MM.1S (cell line): ENCODE measurements around the gene IZUMO1.
"Not testable (repeated sequence)": the region's sequence is repeated elsewhere in the genome, so short reads cannot be mapped to it uniquely, and the experiment has no call there.

Source experiments
- DNase-seq: peaks from one replicate; pipeline ENCODE4 v3.0.0-alpha.2; 2015
- H2AFZ ChIP-seq: fragments of 300-600 bp; sonication (generic); 2 replicates; pipeline ENCODE4 v1.6.0; 2016; ENCODE audit warnings: antibody characterized with exemption, low read length
- H3F3A ChIP-seq: fragments of 300-600 bp; sonication (generic); 2 replicates; pipeline ENCODE4 v1.6.1; 2016; ENCODE audit warnings: mild to moderate bottlenecking, antibody characterized with exemption, low read length, moderate library complexity, mixed read lengths; ENCODE audit not compliant: insufficient read depth
- H3K27ac ChIP-seq: fragments of 300-600 bp; sonication (generic); 2 replicates; pipeline ENCODE4 v1.5.1; 2016; ENCODE audit warnings: mild to moderate bottlenecking, low read length
- H3K27me3 ChIP-seq: fragments of 300-600 bp; sonication (generic); replicated peaks from 2 replicates; pipeline ENCODE4 v1.6.0; 2016; ENCODE audit warnings: low read length; ENCODE audit not compliant: insufficient read depth
- H3K36me3 ChIP-seq: fragments of 300-600 bp; sonication (generic); replicated peaks from 2 replicates; pipeline ENCODE4 v1.6.1; 2016; ENCODE audit warnings: mild to moderate bottlenecking, low read length, mixed read lengths; ENCODE audit not compliant: insufficient read depth
- H3K4me1 ChIP-seq: fragments of 300-600 bp; sonication (generic); 2 replicates; pipeline ENCODE4 v1.6.1; 2016; ENCODE audit warnings: low read length, mixed read lengths
- H3K4me2 ChIP-seq: fragments of 300-600 bp; sonication (generic); 2 replicates; pipeline ENCODE4 v1.6.0; 2016; ENCODE audit warnings: low read depth, low read length
- H3K4me3 ChIP-seq: fragments of 300-600 bp; sonication (generic); 2 replicates; pipeline ENCODE4 v1.5.1; 2016; ENCODE audit warnings: low read length, mixed read lengths
- H3K79me2 ChIP-seq: fragments of 300-600 bp; sonication (generic); 2 replicates; pipeline ENCODE4 v1.6.1; 2016; ENCODE audit warnings: mixed run types, low read length, mixed read lengths
- H3K9ac ChIP-seq: fragments of 300-600 bp; sonication (generic); 2 replicates; pipeline ENCODE4 v1.6.1; 2016; ENCODE audit warnings: low read length, mixed read lengths
- H3K9me2 ChIP-seq: fragments of 300-600 bp; sonication (generic); replicated peaks from 2 replicates; pipeline ENCODE4 v1.6.1; 2016; ENCODE audit warnings: mild to moderate bottlenecking, low read length, mixed read lengths; ENCODE audit not compliant: insufficient read depth
- H3K9me3 ChIP-seq: fragments of 300-600 bp; sonication (generic); replicated peaks from 2 replicates; pipeline ENCODE4 v1.6.1; 2016; ENCODE audit warnings: mild to moderate bottlenecking, low read length, mixed read lengths; ENCODE audit not compliant: insufficient read depth
- H4K20me1 ChIP-seq: fragments of 300-600 bp; sonication (generic); 2 replicates; pipeline ENCODE4 v1.6.1; 2016; ENCODE audit warnings: mild to moderate bottlenecking, low read length, moderate library complexity, mixed read lengths; ENCODE audit not compliant: insufficient read depth
- CTCF ChIP-seq: fragments of 300-600 bp; sonication (generic); IDR thresholded peaks from 2 replicates; pipeline ENCODE4 v1.5.1; 2016; ENCODE audit warnings: antibody characterized with exemption, low read length, mixed read lengths
- EZH2 ChIP-seq: fragments of 300-600 bp; sonication (generic); optimal IDR thresholded peaks from 2 replicates; pipeline ENCODE3; 2017; ENCODE audit warnings: low read depth, mild to moderate bottlenecking, antibody characterized with exemption, low read length, mixed read lengths
- EZH2phosphoT487 ChIP-seq: fragments of 300-600 bp; sonication (generic); IDR thresholded peaks from 2 replicates; pipeline ENCODE4 v1.6.1; 2018; ENCODE audit warnings: antibody characterized with exemption, low read length

Gene IZUMO1

GRCh38 chr19:48696353-48697010 is 50.2 kb downstream of the IZUMO1 start:
- Histone ChIP-seq H3K36me3 (no peaks in the 10 kb centered on the region), H3K9me3 (no peaks in the 10 kb centered on the region), H3K79me2 (no peaks in the 10 kb centered on the region), H2AFZ (peak overlapping the region; percentile 37; the same call in 1 of the 2 replicates), H3K4me1 (no peaks in the 10 kb centered on the region), H3F3A (no peaks in the 10 kb centered on the region), H3K27me3 (peaks cover 94% of the 10 kb centered on the region), H3K27ac (no peak overlapping the region), H4K20me1 (no peaks in the 10 kb centered on the region), H3K4me3 (no peak overlapping the region), H3K4me2 (no peak overlapping the region; the same call in 1 of the 2 replicates), H3K9me2 (no peaks in the 10 kb centered on the region), H3K9ac (no peak overlapping the region)
- TF ChIP-seq EZH2, result no peak
- no peak for TF ChIP-seq EZH2phosphoT487
- TF ChIP-seq CTCF, result no peak
- no peak for DNase-seq

- no peak within 1 kb of the TSS for H3K9ac ChIP-seq
- no peaks in the 10 kb centered on the region for H3F3A ChIP-seq
- peak within 1 kb of the TSS; percentile 37; the same call in 1 of the 2 replicates for H2AFZ ChIP-seq
- H3K27me3 ChIP-seq, result peaks cover 90% of the 10 kb centered on the region
- H3K27ac ChIP-seq, result no peak within 1 kb of the TSS
- no peak within 1 kb of the TSS; the same call in 1 of the 2 replicates for H3K4me2 ChIP-seq
- no peaks in the 10 kb centered on the region for H3K79me2 ChIP-seq
- H3K9me2 ChIP-seq, result no peaks in the 10 kb centered on the region
- no peak for DNase-seq
- H3K9me3 ChIP-seq, result no peaks in the 10 kb centered on the region
- no peaks in the 10 kb centered on the region for H3K36me3 ChIP-seq
- no peaks in the 10 kb centered on the region for H3K4me1 ChIP-seq
- H3K4me3 ChIP-seq, result no peak within 1 kb of the TSS
- H4K20me1 ChIP-seq, result no peaks in the 10 kb centered on the region
- TF ChIP-seq EZH2, result no peak
- TF ChIP-seq CTCF, result no peak
- no peak for TF ChIP-seq EZH2phosphoT487
Observed at GRCh38 chr19:48695743-48696352, 50.9 kb downstream of the IZUMO1 start, which contains the start of gene FUT2. Gene FUT2 (plus strand): TSS chr19:48695971. CDS start chr19:48702957, 6,986 bp downstream.

GRCh38 chr19:48693629-48694028 is 53.1 kb downstream of the IZUMO1 start:
- not testable (repeated sequence) for H3K4me2 ChIP-seq, H2AFZ ChIP-seq, H3K9me3 ChIP-seq, H3K79me2 ChIP-seq, H3K9me2 ChIP-seq, H3F3A ChIP-seq, H4K20me1 ChIP-seq, DNase-seq, H3K9ac ChIP-seq, H3K36me3 ChIP-seq, H3K27ac ChIP-seq, H3K4me3 ChIP-seq, H3K4me1 ChIP-seq
- peaks cover 90% of the 10 kb centered on the region for H3K27me3 ChIP-seq
